Suprapubic skin (tissue), 4 donors: ENCODE results near the gene ZNF22. TPM values are rescaled to one million over a fixed set of nuclear protein-coding genes. Genes with fewer than 3 reads are reported as not detected.

Experiments
- DNase-seq, 2 donors: peaks; one replicate each; pipeline ENCODE4 v3.0.0-alpha.2; 2019; ENCODE audit warnings: low spot score in 2 of 2
- H3K27ac ChIP-seq: fragments of 200-600 bp; sonication (generic); one replicate; pipeline ENCODE4 v1.5.1; 2019
- H3K27me3 ChIP-seq: fragments of 200-600 bp; sonication (generic); one replicate; pipeline ENCODE4 v1.5.1; 2019
- H3K36me3 ChIP-seq: fragments of 200-600 bp; sonication (generic); one replicate; pipeline ENCODE4 v1.5.1; 2019
- H3K4me1 ChIP-seq: fragments of 200-600 bp; sonication (generic); one replicate; pipeline ENCODE4 v1.5.1; 2019
- H3K4me3 ChIP-seq: fragments of 200-600 bp; sonication (generic); one replicate; pipeline ENCODE4 v1.5.1; 2019; ENCODE audit warnings: mild to moderate bottlenecking
- H3K9me3 ChIP-seq: fragments of 200-600 bp; sonication (generic); one replicate; pipeline ENCODE4 v1.5.1; 2019
- EP300 ChIP-seq: sonication (generic); formaldehyde crosslinking; IDR thresholded peaks from one replicate; pipeline ENCODE4 v1.6.1; 2017; ENCODE audit warnings: antibody characterized with exemption
- POLR2A ChIP-seq, 2 donors: fragments of 450-650 bp; IDR thresholded peaks; one replicate each; pipeline ENCODE4 v1.6.1; 2017; ENCODE audit warnings: antibody characterized with exemption in 2 of 2, mild to moderate bottlenecking in 2 of 2, moderate library complexity in 2 of 2
- POLR2AphosphoS5 ChIP-seq, 3 donors: sonication (generic); formaldehyde crosslinking; IDR thresholded peaks; one replicate each; pipeline ENCODE4 v1.6.1; 2017; ENCODE audit warnings: antibody characterized with exemption in 3 of 3
- WGBS: methylation state at CpG from one replicate; pipeline ENCODE4 v1.1.5; 2018; 5-methylcytosine and 5-hydroxymethylcytosine counted together
- total RNA-seq, 4 donors: library from RNA; depleted of rRNA; stranded (reverse); fragments of >200 nt; gene quantifications; one replicate each; pipeline ENCODE4 v1.1.0, GENCODE V29; 2016
- TF ChIP-seq, protein P1 (sequence below), 2 donors: fragments of 200-600 bp in 1 of 2; fragments of 450-650 bp in 1 of 2; sonication (generic) in 1 of 2; IDR thresholded peaks; one replicate each; pipeline ENCODE4 v1.5.1; 2016 to 2019; ENCODE audit warnings: antibody characterized with exemption in 2 of 2, mild to moderate bottlenecking in 1 of 2, moderate library complexity in 1 of 2

Gene ZNF22
- total RNA-seq, 4 donors from 2014 or later, result 6.7 to 15.1 (median 8.5) TPM

DNA sequence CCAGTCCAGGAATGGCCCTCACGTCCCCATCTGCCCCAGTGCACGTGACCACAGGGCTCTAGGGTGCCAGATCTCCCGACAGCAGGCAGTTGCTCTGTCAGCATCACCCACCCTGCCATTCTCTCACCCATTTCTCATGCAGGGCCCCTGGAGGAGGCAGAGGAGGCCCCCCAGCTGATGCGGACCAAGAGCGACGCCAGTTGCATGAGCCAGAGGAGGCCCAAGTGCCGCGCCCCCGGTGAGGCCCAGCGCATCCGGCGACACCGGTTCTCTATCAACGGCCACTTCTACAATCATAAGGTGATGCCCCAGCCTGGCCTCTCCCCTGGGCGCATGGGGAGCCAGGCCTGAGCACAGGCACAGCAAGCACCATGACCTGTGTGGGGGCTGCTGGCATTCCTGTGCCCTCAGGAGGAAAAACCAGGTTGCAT lies 16.0 kb upstream of the ZNF22 start:
- Histone ChIP-seq H3K4me3 (no peak overlapping the region), H3K27me3 (no peaks in the 10 kb centered on the region), H3K27ac (no peak overlapping the region), H3K4me1 (peaks cover 30% of the 10 kb centered on the region), H3K9me3 (no peaks in the 10 kb centered on the region), H3K36me3 (peaks cover 28% of the 10 kb centered on the region)
- WGBS, result 96% methylated on average over 15 of the region's 15 CpGs
- peak; percentile 42 to 53 for DNase-seq
- TF ChIP-seq EP300, result no peak
- TF ChIP-seq, protein P1, sequence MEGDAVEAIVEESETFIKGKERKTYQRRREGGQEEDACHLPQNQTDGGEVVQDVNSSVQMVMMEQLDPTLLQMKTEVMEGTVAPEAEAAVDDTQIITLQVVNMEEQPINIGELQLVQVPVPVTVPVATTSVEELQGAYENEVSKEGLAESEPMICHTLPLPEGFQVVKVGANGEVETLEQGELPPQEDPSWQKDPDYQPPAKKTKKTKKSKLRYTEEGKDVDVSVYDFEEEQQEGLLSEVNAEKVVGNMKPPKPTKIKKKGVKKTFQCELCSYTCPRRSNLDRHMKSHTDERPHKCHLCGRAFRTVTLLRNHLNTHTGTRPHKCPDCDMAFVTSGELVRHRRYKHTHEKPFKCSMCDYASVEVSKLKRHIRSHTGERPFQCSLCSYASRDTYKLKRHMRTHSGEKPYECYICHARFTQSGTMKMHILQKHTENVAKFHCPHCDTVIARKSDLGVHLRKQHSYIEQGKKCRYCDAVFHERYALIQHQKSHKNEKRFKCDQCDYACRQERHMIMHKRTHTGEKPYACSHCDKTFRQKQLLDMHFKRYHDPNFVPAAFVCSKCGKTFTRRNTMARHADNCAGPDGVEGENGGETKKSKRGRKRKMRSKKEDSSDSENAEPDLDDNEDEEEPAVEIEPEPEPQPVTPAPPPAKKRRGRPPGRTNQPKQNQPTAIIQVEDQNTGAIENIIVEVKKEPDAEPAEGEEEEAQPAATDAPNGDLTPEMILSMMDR (IDR thresholded peaks at IDR 0.05), result no peak
- no peak for TF ChIP-seq POLR2A (IDR thresholded peaks at IDR 0.05)
- TF ChIP-seq POLR2AphosphoS5 (IDR thresholded peaks at IDR 0.05), result no peak

DNA sequence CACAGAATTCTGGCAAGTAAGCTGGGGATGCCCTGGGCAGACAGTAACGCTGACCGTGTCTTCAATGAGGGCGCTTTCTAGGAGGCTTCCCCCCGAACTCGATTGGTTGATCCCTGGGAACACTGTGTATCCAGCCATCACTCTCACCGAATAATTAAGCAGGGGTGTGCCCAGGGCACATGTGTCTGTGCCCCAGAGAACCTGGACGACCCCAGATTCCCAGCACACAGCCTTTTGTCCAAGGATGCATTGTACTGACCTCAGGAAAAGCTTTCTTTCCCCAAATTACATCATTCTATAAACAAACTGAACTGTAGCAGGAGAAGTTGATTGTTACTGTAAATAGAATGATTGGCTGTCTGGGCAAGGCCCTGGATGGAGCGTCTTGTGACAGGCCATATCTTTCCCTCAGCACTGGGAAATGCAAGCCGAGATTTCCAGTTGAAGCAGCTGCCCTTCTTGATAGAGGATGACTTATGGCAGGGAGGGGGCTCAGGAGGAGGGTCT lies 15.5 kb upstream of the ZNF22 start:
- H3K9me3 ChIP-seq, result no peaks in the 10 kb centered on the region
- no peaks in the 10 kb centered on the region for H3K27me3 ChIP-seq
- H3K27ac ChIP-seq, result peak overlapping the region; percentile 37
- no peak for TF ChIP-seq EP300
- no peak for TF ChIP-seq POLR2A (IDR thresholded peaks at IDR 0.05)
- TF ChIP-seq POLR2AphosphoS5 (IDR thresholded peaks at IDR 0.05), result no peak
- TF ChIP-seq, protein P1 (IDR thresholded peaks at IDR 0.05), result no peak
- no peak overlapping the region for H3K4me3 ChIP-seq
- WGBS, result 73% methylated on average over 8 of the region's 9 CpGs
- DNase-seq, result peak; percentile 46 to 55
- H3K4me1 ChIP-seq, result peaks cover 24% of the 10 kb centered on the region
- peaks cover 29% of the 10 kb centered on the region for H3K36me3 ChIP-seq

DNA sequence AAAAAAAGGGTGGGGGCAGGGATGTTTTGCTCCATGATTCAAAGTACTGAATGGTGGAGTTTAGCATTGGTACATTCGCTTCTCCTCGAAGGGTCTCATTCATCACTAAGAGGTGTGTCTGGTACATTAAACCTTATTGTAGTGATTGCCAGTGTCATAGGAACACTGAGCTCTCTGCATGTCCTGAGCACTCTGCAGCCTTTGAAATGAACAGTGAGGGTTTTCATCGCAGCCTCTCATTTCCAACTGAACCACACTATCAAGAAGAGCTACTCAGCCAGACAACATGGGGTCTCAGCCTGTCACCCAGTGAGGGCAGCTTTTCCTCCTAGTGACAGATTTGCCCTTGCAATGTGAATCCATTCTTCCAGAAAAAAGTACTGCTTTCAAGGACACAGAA lies 14.5 kb upstream of the ZNF22 start:
- no peaks in the 10 kb centered on the region for H3K9me3 ChIP-seq
- peak; percentile 9 to 12 for DNase-seq
- H3K4me3 ChIP-seq, result no peak overlapping the region
- WGBS, result 92% methylated on average over 3 of the region's 3 CpGs
- peaks cover 17% of the 10 kb centered on the region for H3K4me1 ChIP-seq
- H3K27me3 ChIP-seq, result no peaks in the 10 kb centered on the region
- peaks cover 29% of the 10 kb centered on the region for H3K36me3 ChIP-seq
- H3K27ac ChIP-seq, result no peak overlapping the region
- TF ChIP-seq EP300 (no peak), POLR2A (IDR thresholded peaks at IDR 0.05) (no peak), POLR2AphosphoS5 (IDR thresholded peaks at IDR 0.05) (no peak)
- TF ChIP-seq, protein P1 (IDR thresholded peaks at IDR 0.05), result no peak

DNA sequence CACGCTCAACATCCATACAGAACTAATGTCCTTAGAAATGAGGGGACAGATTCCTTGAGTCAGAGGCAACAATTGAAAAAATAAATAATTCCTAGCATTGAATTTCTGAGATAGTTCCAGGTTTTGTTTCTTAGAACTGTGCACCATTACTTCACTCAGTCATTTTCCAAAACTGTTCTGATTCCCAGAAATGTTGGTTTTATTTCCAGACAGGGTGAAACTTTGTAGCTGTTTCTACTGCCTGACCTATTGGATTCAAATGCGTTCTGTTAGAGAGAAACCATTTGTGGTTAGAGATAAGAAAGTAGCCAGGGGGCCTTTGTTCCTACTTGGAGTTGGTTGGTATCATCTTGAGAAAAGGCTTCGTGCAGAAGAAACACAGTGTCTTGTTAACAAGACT lies 14.1 kb upstream of the ZNF22 start:
- no peak for TF ChIP-seq EP300
- no peak for TF ChIP-seq POLR2A (IDR thresholded peaks at IDR 0.05)
- TF ChIP-seq POLR2AphosphoS5 (IDR thresholded peaks at IDR 0.05), result no peak
- TF ChIP-seq, protein P1 (IDR thresholded peaks at IDR 0.05), result no peak
- H3K9me3 ChIP-seq, result no peaks in the 10 kb centered on the region
- H3K27ac ChIP-seq, result no peak overlapping the region
- peak in 1 of 2 donors; percentile 6 for DNase-seq
- H3K36me3 ChIP-seq, result peaks cover 29% of the 10 kb centered on the region
- no peak overlapping the region for H3K4me3 ChIP-seq
- 65% methylated on average over 3 of the region's 3 CpGs for WGBS
- H3K27me3 ChIP-seq, result no peaks in the 10 kb centered on the region
- H3K4me1 ChIP-seq, result peaks cover 17% of the 10 kb centered on the region

DNA sequence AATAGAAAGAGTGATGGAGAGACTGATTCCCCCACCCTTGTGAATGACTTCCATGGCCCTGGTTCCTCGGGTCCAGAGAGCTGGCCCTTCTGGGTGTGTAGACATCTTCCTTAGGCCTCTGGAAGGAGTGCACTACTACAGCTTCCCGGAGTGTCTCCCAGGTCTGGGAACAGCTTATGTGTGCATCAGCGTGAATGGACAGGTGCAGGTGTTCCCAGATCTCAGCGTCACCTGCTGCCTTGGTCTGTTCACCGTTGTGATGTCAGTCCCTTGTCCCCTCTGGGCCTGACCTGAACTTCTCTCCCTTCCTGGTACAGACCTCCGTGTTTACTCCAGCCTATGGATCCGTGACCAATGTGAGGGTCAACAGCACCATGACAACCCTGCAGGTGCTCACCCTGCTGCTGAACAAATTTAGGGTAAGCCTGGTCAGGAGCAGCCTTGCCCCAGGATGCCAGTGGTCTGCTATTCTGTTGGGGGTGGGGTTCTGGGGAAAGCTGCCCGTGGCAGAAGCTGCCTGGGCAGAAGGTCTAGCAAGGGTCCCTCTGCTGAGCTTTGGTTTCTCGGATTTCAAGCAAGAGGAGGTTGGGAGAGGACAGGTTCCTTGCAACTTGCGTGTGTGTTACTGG lies 11.7 kb upstream of the ZNF22 start:
- no peak overlapping the region for H3K27ac ChIP-seq

More for the DNA sequence above, 11.7 kb upstream of the ZNF22 start:
- Histone ChIP-seq H3K27me3 (no peaks in the 10 kb centered on the region), H3K4me3 (no peak overlapping the region), H3K9me3 (no peaks in the 10 kb centered on the region), H3K36me3 (peaks cover 37% of the 10 kb centered on the region), H3K4me1 (peaks cover 26% of the 10 kb centered on the region)
- WGBS, result 94% methylated on average over 10 of the region's 10 CpGs
- TF ChIP-seq POLR2A (IDR thresholded peaks at IDR 0.05) (no peak), EP300 (no peak), POLR2AphosphoS5 (IDR thresholded peaks at IDR 0.05) (no peak)
- TF ChIP-seq, protein P1 (IDR thresholded peaks at IDR 0.05), result no peak
- peak; percentile 43 to 48 for DNase-seq
